SK-N-SH treated with all-trans-retinoic acid at 6 μM for 48 hours (cell line): ENCODE results near the gene RHOA.

Experiments
- ATAC-seq: fragments of 200-7000 bp; cut with Tn5 transposase; 3 replicates; pipeline ENCODE4 v1.9.1; 2020; ENCODE audit warnings: mild to moderate bottlenecking, moderate library complexity
- ARNTL ChIP-seq: fragments of 450-650 bp; formaldehyde crosslinking; IDR thresholded peaks from 2 replicates; pipeline ENCODE4 v1.5.0; 2020; ENCODE audit warnings: low read depth, mild to moderate bottlenecking, moderate library complexity, borderline replicate concordance
- BACH2 ChIP-seq: fragments of 250-450 bp; sonication (Bioruptor Pico); IDR thresholded peaks from 2 replicates; pipeline ENCODE4 v1.9.0; 2021; ENCODE audit warnings: mild to moderate bottlenecking, borderline replicate concordance
- CREB5 ChIP-seq: fragments of 250-450 bp; sonication (Bioruptor Pico); IDR thresholded peaks from 2 replicates; pipeline ENCODE4 v1.5.1; 2020; ENCODE audit warnings: low read depth, mild to moderate bottlenecking, moderate library complexity
- CSDC2 ChIP-seq: fragments of 250-450 bp; sonication (Bioruptor Pico); IDR thresholded peaks from 2 replicates; pipeline ENCODE4 v1.5.0; 2020; ENCODE audit warnings: mild to moderate bottlenecking, moderate library complexity
- CSRNP3 ChIP-seq: fragments of 250-450 bp; sonication (Bioruptor Pico); IDR thresholded peaks from 2 replicates; pipeline ENCODE4 v1.5.1; 2021; ENCODE audit warnings: mild to moderate bottlenecking, moderate library complexity
- ESRRG ChIP-seq: fragments of 250-450 bp; sonication (Bioruptor Pico); IDR thresholded peaks from 2 replicates; pipeline ENCODE4 v1.6.1; 2021; ENCODE audit warnings: mild to moderate bottlenecking
- ISL1 ChIP-seq: fragments of 250-450 bp; sonication (Bioruptor Pico); IDR thresholded peaks from 2 replicates; pipeline ENCODE4 v2.1.2; 2022; ENCODE audit warnings: mild to moderate bottlenecking, moderate library complexity
- POU6F1 ChIP-seq: fragments of 250-450 bp; sonication (Bioruptor Pico); IDR thresholded peaks from 2 replicates; pipeline ENCODE4 v1.8.0; 2021; ENCODE audit warnings: low read depth, mild to moderate bottlenecking, moderate library complexity, borderline replicate concordance
- PPARA ChIP-seq: fragments of 250-450 bp; sonication (Bioruptor Pico); IDR thresholded peaks from 2 replicates; pipeline ENCODE4 v1.5.0; 2020; ENCODE audit warnings: mild to moderate bottlenecking, borderline replicate concordance
- RARB ChIP-seq: fragments of 250-450 bp; sonication (Bioruptor Pico); IDR thresholded peaks from 2 replicates; pipeline ENCODE4 v1.8.0; 2021; ENCODE audit warnings: mild to moderate bottlenecking, moderate library complexity
- SNAI2 ChIP-seq: fragments of 250-450 bp; sonication (Bioruptor Pico); IDR thresholded peaks from 2 replicates; pipeline ENCODE4 v1.5.0; 2020; ENCODE audit warnings: mild to moderate bottlenecking, moderate library complexity
- TCF4 ChIP-seq: fragments of 250-450 bp; sonication (Bioruptor Pico); IDR thresholded peaks from 2 replicates; pipeline ENCODE4 v1.8.0; 2021; ENCODE audit warnings: mild to moderate bottlenecking, moderate library complexity, borderline replicate concordance
- TOX ChIP-seq: fragments of 250-450 bp; sonication (Bioruptor Pico); IDR thresholded peaks from 2 replicates; pipeline ENCODE4 v1.8.0; 2021; ENCODE audit warnings: mild to moderate bottlenecking, moderate library complexity, borderline replicate concordance
- ZC3H10 ChIP-seq: fragments of 250-450 bp; sonication (Bioruptor Pico); IDR thresholded peaks from 2 replicates; pipeline ENCODE4 v1.5.1; 2021; ENCODE audit warnings: mild to moderate bottlenecking, moderate library complexity
- ZFP3 ChIP-seq: fragments of 250-450 bp; sonication (Bioruptor Pico); IDR thresholded peaks from 2 replicates; pipeline ENCODE4 v1.5.0; 2020; ENCODE audit warnings: mild to moderate bottlenecking, moderate library complexity
- ZFP30 ChIP-seq: fragments of 450-650 bp; formaldehyde crosslinking; IDR thresholded peaks from 2 replicates; pipeline ENCODE4 v1.5.0; 2022; ENCODE audit warnings: mild to moderate bottlenecking, moderate library complexity
- ZNF565 ChIP-seq: fragments of 450-650 bp; formaldehyde crosslinking; conservative IDR thresholded peaks from 2 replicates; pipeline ENCODE4 v1.5.0; 2020; ENCODE audit warnings: low read depth, mild to moderate bottlenecking, moderate library complexity
- ZNF8 ChIP-seq: fragments of 450-650 bp; formaldehyde crosslinking; IDR thresholded peaks from 2 replicates; pipeline ENCODE4 v1.5.0; 2020; ENCODE audit warnings: mild to moderate bottlenecking, moderate library complexity
- TF ChIP-seq, protein P1 (sequence below): fragments of 250-450 bp; sonication (Bioruptor Pico); IDR thresholded peaks from 2 replicates; pipeline ENCODE4 v1.8.0; 2020; ENCODE audit warnings: mild to moderate bottlenecking, moderate library complexity, borderline replicate concordance
- TF ChIP-seq, protein P2 (sequence below): fragments of 250-450 bp; sonication (Bioruptor Pico); IDR thresholded peaks from 2 replicates; pipeline ENCODE4 v1.5.0; 2020; ENCODE audit warnings: mild to moderate bottlenecking, moderate library complexity

The RHOA gene

DNA sequence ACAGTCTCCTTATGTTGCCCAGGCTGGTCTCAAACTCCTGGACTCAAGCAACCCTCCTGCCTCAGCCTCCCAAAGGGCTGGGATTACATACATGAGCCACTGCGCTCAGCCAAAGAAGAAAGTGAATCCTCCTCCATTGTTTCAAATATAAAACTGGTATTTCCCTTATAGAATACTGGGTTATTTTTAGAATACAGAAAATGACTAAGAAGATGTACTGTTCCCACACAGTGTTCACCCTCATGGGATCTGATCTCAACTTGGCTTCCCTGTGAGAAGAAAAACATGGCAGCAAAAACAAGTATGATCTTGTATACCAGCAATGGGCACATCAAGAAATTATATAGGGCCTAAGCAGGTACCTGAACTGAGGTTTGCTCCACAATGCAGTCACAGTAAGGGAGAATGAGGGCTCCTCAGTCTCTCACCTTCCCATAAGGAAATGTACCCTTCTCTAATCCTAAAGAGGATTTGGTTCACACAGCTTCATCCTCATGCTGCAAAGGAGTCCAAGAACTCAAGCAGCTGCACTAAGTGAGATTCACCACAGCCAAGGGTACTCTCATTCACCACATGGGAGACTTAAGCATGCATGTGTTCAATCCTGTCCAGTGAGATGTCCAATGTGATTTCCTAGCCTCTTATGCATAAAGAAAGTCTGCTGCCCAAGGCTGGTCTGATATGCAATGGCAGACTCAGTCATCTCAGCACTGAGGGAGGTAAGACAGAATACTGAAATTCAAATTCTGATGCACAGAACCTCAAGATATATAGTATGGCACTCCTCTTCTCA is 97.7 kb downstream of the RHOA start:
- peak; percentile 22; the same call in 1 of the 3 replicates for ATAC-seq
- TF ChIP-seq POU6F1 (no peak), PPARA (no peak), ZC3H10 (CRISPR knock-in tag) (no peak), ZNF8 (CRISPR knock-in tag) (no peak), CREB5 (CRISPR knock-in tag) (no peak), CSDC2 (CRISPR knock-in tag) (no peak), ESRRG (CRISPR knock-in tag) (no peak), ISL1 (CRISPR knock-in tag) (no peak), RARB (CRISPR knock-in tag) (no peak), TCF4 (CRISPR knock-in tag) (no peak)

DNA sequence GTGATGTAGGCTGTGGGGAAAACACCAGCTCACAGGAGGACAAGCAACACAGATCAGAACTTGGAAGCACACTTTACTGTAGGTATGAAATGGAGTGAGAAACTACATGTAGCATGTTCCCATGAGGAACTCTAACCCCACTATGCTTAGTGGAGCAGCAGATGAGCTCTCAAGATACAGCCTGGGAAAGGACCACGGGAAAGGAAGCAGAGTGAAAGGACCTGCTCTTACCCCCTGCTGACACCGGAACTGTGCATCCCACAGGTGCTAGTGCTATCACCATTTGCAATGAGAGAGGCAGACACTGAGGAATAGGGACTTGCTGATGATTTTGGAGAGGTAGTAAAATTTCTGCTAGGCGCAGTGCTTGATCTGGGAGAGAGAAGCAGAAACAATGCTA is 100.5 kb downstream of the RHOA start:
- no peak for TF ChIP-seq CSRNP3
- TF ChIP-seq, protein P1, sequence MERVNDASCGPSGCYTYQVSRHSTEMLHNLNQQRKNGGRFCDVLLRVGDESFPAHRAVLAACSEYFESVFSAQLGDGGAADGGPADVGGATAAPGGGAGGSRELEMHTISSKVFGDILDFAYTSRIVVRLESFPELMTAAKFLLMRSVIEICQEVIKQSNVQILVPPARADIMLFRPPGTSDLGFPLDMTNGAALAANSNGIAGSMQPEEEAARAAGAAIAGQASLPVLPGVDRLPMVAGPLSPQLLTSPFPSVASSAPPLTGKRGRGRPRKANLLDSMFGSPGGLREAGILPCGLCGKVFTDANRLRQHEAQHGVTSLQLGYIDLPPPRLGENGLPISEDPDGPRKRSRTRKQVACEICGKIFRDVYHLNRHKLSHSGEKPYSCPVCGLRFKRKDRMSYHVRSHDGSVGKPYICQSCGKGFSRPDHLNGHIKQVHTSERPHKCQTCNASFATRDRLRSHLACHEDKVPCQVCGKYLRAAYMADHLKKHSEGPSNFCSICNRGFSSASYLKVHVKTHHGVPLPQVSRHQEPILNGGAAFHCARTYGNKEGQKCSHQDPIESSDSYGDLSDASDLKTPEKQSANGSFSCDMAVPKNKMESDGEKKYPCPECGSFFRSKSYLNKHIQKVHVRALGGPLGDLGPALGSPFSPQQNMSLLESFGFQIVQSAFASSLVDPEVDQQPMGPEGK (CRISPR knock-in tag) = no peak
- no peak for TF ChIP-seq ZNF565
- TF ChIP-seq POU6F1 = no peak
- TF ChIP-seq RARB (CRISPR knock-in tag) = no peak
- no peak for TF ChIP-seq BACH2
- TF ChIP-seq CREB5 (CRISPR knock-in tag) = no peak
- TF ChIP-seq ZC3H10 (CRISPR knock-in tag) = no peak
- TF ChIP-seq TOX (CRISPR knock-in tag) = no peak
- TF ChIP-seq ZFP3 (CRISPR knock-in tag) = no peak
- no peak for TF ChIP-seq ARNTL
- TF ChIP-seq, protein P2, sequence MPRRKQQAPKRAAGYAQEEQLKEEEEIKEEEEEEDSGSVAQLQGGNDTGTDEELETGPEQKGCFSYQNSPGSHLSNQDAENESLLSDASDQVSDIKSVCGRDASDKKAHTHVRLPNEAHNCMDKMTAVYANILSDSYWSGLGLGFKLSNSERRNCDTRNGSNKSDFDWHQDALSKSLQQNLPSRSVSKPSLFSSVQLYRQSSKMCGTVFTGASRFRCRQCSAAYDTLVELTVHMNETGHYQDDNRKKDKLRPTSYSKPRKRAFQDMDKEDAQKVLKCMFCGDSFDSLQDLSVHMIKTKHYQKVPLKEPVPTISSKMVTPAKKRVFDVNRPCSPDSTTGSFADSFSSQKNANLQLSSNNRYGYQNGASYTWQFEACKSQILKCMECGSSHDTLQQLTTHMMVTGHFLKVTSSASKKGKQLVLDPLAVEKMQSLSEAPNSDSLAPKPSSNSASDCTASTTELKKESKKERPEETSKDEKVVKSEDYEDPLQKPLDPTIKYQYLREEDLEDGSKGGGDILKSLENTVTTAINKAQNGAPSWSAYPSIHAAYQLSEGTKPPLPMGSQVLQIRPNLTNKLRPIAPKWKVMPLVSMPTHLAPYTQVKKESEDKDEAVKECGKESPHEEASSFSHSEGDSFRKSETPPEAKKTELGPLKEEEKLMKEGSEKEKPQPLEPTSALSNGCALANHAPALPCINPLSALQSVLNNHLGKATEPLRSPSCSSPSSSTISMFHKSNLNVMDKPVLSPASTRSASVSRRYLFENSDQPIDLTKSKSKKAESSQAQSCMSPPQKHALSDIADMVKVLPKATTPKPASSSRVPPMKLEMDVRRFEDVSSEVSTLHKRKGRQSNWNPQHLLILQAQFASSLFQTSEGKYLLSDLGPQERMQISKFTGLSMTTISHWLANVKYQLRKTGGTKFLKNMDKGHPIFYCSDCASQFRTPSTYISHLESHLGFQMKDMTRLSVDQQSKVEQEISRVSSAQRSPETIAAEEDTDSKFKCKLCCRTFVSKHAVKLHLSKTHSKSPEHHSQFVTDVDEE (CRISPR knock-in tag) = no peak
- no peak for TF ChIP-seq SNAI2 (CRISPR knock-in tag)
- no peak for TF ChIP-seq ZFP30 (CRISPR knock-in tag)
- TF ChIP-seq, all 23 proteins: peak for 0

More for the DNA sequence above, 100.5 kb downstream of the RHOA start:
- no peak for ATAC-seq
